ENCODE data around the gene ARRB1.
A peak's percentile ranks its signal among the peaks of the same experiment; 100 is the strongest.

The ARRB1 gene

GRCh38 chr11:75219869-75220268, 131.6 kb downstream of the ARRB1 start:
- DNase-seq (ENCODE audit: low spot score), result no peak

- DNase-seq (ENCODE audit: low spot score), result no peak
Measured at GRCh38 chr11:75214843-75215242, 136.6 kb downstream of the ARRB1 start.

- DNase-seq (ENCODE audit: low spot score), result peak; percentile 65
Measured at GRCh38 chr11:75214411-75214821, 137.0 kb downstream of the ARRB1 start.
